Measurements from ENCODE around the gene ITGA4.

DNA sequence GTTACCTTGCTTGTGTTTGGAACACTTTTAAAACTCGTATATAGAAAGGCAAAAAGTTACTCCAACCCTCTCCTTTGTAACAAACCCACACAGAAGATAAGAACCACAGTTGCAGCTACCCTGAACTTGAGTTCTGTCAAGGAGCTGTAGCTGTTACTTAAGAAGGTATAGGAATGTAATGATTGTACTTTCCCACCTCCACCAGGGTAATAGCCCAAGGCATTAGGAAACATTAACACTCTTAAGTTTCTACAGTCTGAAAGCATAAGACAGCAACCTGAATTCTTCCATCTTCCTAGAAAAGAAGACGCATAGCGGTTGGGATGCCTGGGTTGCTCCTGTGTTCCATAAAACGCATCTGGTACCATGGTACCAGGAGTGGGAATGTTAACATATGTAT lies 43.0 kb downstream of the ITGA4 start:
- TF ChIP-seq, protein P1, sequence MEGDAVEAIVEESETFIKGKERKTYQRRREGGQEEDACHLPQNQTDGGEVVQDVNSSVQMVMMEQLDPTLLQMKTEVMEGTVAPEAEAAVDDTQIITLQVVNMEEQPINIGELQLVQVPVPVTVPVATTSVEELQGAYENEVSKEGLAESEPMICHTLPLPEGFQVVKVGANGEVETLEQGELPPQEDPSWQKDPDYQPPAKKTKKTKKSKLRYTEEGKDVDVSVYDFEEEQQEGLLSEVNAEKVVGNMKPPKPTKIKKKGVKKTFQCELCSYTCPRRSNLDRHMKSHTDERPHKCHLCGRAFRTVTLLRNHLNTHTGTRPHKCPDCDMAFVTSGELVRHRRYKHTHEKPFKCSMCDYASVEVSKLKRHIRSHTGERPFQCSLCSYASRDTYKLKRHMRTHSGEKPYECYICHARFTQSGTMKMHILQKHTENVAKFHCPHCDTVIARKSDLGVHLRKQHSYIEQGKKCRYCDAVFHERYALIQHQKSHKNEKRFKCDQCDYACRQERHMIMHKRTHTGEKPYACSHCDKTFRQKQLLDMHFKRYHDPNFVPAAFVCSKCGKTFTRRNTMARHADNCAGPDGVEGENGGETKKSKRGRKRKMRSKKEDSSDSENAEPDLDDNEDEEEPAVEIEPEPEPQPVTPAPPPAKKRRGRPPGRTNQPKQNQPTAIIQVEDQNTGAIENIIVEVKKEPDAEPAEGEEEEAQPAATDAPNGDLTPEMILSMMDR (IDR thresholded peaks at IDR 0.05): no peak
- TF ChIP-seq EZH2 (IDR thresholded peaks at IDR 0.05; ENCODE audit: borderline replicate concordance, insufficient read depth, low read depth, low read length, poor library complexity, severe bottlenecking): no peak

All from B cell (primary cell).